Measurements from ENCODE around the gene COBLL1. TPM values are rescaled to one million over a fixed set of nuclear protein-coding genes. Genes with fewer than 3 reads are reported as not detected.
A peak's percentile ranks its signal among the peaks of the same experiment; 100 is the strongest.

The COBLL1 gene
- total RNA-seq, 1 donor from 2014 or later: 89.4 TPM

- no peaks in the 10 kb centered on the region for H3K36me3 ChIP-seq
- no peak overlapping the region for H3K27ac ChIP-seq
- ATAC-seq (no peak), DNase-seq (no peak)
- TF ChIP-seq CTCF (IDR thresholded peaks at IDR 0.05): no peak
- H3K27me3 ChIP-seq (ENCODE audit: low read depth): no peaks in the 10 kb centered on the region
- H3K4me1 ChIP-seq: peaks cover 33% of the 10 kb centered on the region
- intact Hi-C loops (cut with DNase I): loop anchor here (10.0 kb wide), 1 partner anchor 91 kb away; no protein-coding TSS in a partner anchor
- no peak overlapping the region for H3K4me3 ChIP-seq
- H3K9me3 ChIP-seq: no peaks in the 10 kb centered on the region
Observed at GRCh38 chr2:164835302-164835701, 6.3 kb downstream of the COBLL1 start.

- no peak for ATAC-seq
- Histone ChIP-seq H3K27ac (peak overlapping the region; percentile 5), H3K9me3 (no peaks in the 10 kb centered on the region), H3K4me1 (peaks cover 27% of the 10 kb centered on the region), H3K4me3 (no peak overlapping the region), H3K36me3 (no peaks in the 10 kb centered on the region), H3K27me3 (ENCODE audit: low read depth) (no peaks in the 10 kb centered on the region)
- intact Hi-C loops (cut with DNase I): loop anchor here (10.0 kb wide), 1 partner anchor 87 kb away; no protein-coding TSS in a partner anchor
- no peak for DNase-seq
- TF ChIP-seq CTCF (IDR thresholded peaks at IDR 0.05): no peak
Observed at GRCh38 chr2:164831887-164832286, 9.7 kb downstream of the COBLL1 start.

- Histone ChIP-seq H3K36me3 (no peaks in the 10 kb centered on the region), H3K27me3 (ENCODE audit: low read depth) (no peaks in the 10 kb centered on the region), H3K4me3 (no peak overlapping the region), H3K27ac (peak overlapping the region; percentile 5), H3K4me1 (peaks cover 27% of the 10 kb centered on the region), H3K9me3 (no peaks in the 10 kb centered on the region)
- DNase-seq (no peak), ATAC-seq (no peak)
- TF ChIP-seq CTCF (IDR thresholded peaks at IDR 0.05): no peak
- intact Hi-C loops (cut with DNase I): loop anchor here (10.0 kb wide), 1 partner anchor 86 kb away; no protein-coding TSS in a partner anchor
Observed at GRCh38 chr2:164831180-164831579, 10.4 kb downstream of the COBLL1 start.

- Histone ChIP-seq H3K27ac (no peak overlapping the region), H3K4me3 (no peak overlapping the region), H3K27me3 (ENCODE audit: low read depth) (no peaks in the 10 kb centered on the region), H3K9me3 (no peaks in the 10 kb centered on the region), H3K4me1 (peaks cover 24% of the 10 kb centered on the region), H3K36me3 (no peaks in the 10 kb centered on the region)
- ATAC-seq (peak; percentile 91 to 94), DNase-seq (peak; percentile 53)
- intact Hi-C loops (cut with DNase I): no loop called here
- TF ChIP-seq CTCF (IDR thresholded peaks at IDR 0.05): no peak
Observed at GRCh38 chr2:164826293-164827243, 15.1 kb downstream of the COBLL1 start.

GRCh38 chr2:164824872-164825271, 16.8 kb downstream of the COBLL1 start:
- H3K9me3 ChIP-seq: no peaks in the 10 kb centered on the region
- peaks cover 21% of the 10 kb centered on the region for H3K4me1 ChIP-seq
- intact Hi-C loops (cut with DNase I): no loop called here
- H3K4me3 ChIP-seq: no peak overlapping the region
- DNase-seq: no peak
- H3K27me3 ChIP-seq (ENCODE audit: low read depth): no peaks in the 10 kb centered on the region
- TF ChIP-seq CTCF (IDR thresholded peaks at IDR 0.05): no peak
- H3K36me3 ChIP-seq: no peaks in the 10 kb centered on the region
- H3K27ac ChIP-seq: no peak overlapping the region
- ATAC-seq: no peak

All from lower lobe of right lung (tissue), 2 donors.